Caco-2 (cell line): ENCODE data around the gene DNAJB13. TPM values are rescaled to one million over a fixed set of nuclear protein-coding genes. Genes with fewer than 3 reads are reported as not detected.

Experiments used
- BruUV-seq: library from RNA; stranded (reverse); fragments of 400-500 nt; replicated peaks from 2 replicates; lab custom pipeline; 2021; lab: Mats Ljungman, UMichigan
- CTCF ChIA-PET: fragments of 300-600 bp; sonication (Branson Sonifier 250); formaldehyde crosslinking; loops from one replicate; lab custom pipeline; 2022; ENCODE audit warnings: antibody characterized with exemption; lab: Charles Lee
- POLR2A ChIA-PET: fragments of 300-600 bp; sonication (Branson Sonifier 250); formaldehyde crosslinking; loops from one replicate; lab custom pipeline; 2022; ENCODE audit warnings: antibody characterized with exemption; lab: Charles Lee
- DNase-seq, 2 experiments: peaks; one replicate each; pipeline versions ENCODE4 v3.0.0 to v3.0.0-alpha.2; 2020 to 2022
- H3K27me3 ChIP-seq: replicated peaks from 2 replicates; pipeline ENCODE4 v1.6.0; 2011; ENCODE audit warnings: low read length; ENCODE audit not compliant: control insufficient read depth, insufficient read depth
- H3K36me3 ChIP-seq: 2 replicates; pipeline ENCODE4 v1.5.1; 2011; ENCODE audit warnings: low read length; ENCODE audit not compliant: control insufficient read depth, insufficient read depth
- H3K4me1 ChIP-seq: fragments of 250-450 bp; sonication (Bioruptor Pico); 2 replicates; pipeline ENCODE4 v1.5.1; 2020; ENCODE audit warnings: mild to moderate bottlenecking
- H3K4me3 ChIP-seq: 2 replicates; pipeline ENCODE4 v1.5.1; 2011; ENCODE audit warnings: low read depth, mild to moderate bottlenecking, control low read depth, low read length
- H3K9me3 ChIP-seq: fragments of 250-450 bp; sonication (Bioruptor Pico); 2 replicates; pipeline ENCODE4 v1.5.1; 2020; ENCODE audit warnings: mild to moderate bottlenecking, moderate library complexity
- H3K27ac Mint-ChIP-seq: one replicate; pipeline ENCODE4 v1.8.0; 2022; ENCODE audit warnings: mixed read lengths; ENCODE audit not compliant: unreplicated experiment
- H3K27me3 Mint-ChIP-seq: one replicate; pipeline ENCODE4 v1.8.0; 2022; ENCODE audit warnings: mixed read lengths; ENCODE audit not compliant: insufficient read depth, unreplicated experiment
- H3K36me3 Mint-ChIP-seq: one replicate; pipeline ENCODE4 v1.8.0; 2022; ENCODE audit warnings: mild to moderate bottlenecking, mixed read lengths; ENCODE audit not compliant: insufficient read depth, unreplicated experiment
- H3K4me1 Mint-ChIP-seq: one replicate; pipeline ENCODE4 v1.8.0; 2022; ENCODE audit warnings: low read depth, mixed read lengths; ENCODE audit not compliant: unreplicated experiment
- H3K4me3 Mint-ChIP-seq: one replicate; pipeline ENCODE4 v1.8.0; 2022; ENCODE audit warnings: mild to moderate bottlenecking, moderate library complexity, mixed read lengths; ENCODE audit not compliant: unreplicated experiment
- H3K9me3 Mint-ChIP-seq: one replicate; pipeline ENCODE4 v1.8.0; 2022; ENCODE audit warnings: mixed read lengths; ENCODE audit not compliant: unreplicated experiment
- CTCF ChIP-seq, 2 experiments: fragments of 200-600 bp in 1 of 2; IDR thresholded peaks; 1 replicate in 1 of 2; 2 replicates in 1 of 2; pipeline versions ENCODE4 v1.5.1 to v1.8.0; 2011 to 2022; ENCODE audit warnings: antibody characterized with exemption in 1 of 2, control low read depth in 1 of 2, inconsistent platforms in 1 of 2, low read depth in 1 of 2, low read length in 1 of 2, mild to moderate bottlenecking in 1 of 2, moderate library complexity in 1 of 2; ENCODE audit not compliant: insufficient read depth in 1 of 2, severe bottlenecking in 1 of 2, unreplicated experiment in 1 of 2
- intact Hi-C: fragments of 100-400 bp; cut with micrococcal nuclease; formaldehyde crosslinking; loops from one replicate; pipeline ENCODE4 v1.10.0; 2022; ENCODE audit not compliant: unreplicated experiment
- total RNA-seq: library from RNA; stranded (reverse); gene quantifications from 2 replicates; pipeline ENCODE4 v1.2.3, GENCODE V29; 2022

The DNAJB13 gene
- total RNA-seq, 1 experiment from 2014 or later, result 0.52 TPM

DNA sequence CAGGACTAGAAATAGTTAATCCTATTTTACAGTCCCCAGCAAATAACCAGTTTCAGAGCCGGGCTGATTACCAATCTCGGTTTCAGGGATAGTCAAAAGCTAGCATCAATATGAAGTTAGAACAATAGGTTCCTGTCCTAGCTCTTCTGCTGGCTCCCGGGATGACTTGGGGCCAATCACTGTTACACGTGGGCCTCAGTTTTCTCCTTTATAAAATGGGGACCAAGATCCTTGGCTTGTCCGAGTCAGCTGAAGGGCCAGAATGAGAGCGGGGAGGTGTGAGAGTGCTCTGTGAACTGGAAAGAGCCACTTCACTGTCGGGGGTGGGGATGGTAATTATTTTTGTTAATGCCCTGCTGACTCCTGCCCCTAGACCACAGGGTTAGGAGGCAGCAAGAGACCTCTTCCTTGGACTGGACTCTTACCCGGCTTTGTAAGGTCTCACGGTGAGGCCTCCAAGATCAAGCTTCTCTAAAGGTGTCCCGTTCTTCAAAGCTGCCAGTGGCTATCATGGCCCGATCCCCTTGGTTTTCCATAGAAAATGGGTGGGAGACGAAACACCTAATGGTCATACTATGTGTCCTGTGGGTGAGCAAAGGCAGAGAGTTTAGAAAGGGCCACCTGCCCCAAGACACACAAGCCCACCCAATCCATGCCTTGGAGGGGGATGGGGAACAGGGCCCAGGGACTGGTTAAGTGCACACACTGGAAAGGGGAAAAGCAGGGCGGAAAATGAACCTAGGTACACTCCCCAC lies 30.4 kb downstream of the DNAJB13 start:
- Histone ChIP-seq H3K4me1 (peaks cover 15% of the 10 kb centered on the region), H3K4me3 (peak overlapping the region; percentile 55), H3K9me3 (no peaks in the 10 kb centered on the region), H3K36me3 (peaks cover 21% of the 10 kb centered on the region), H3K27me3 (no peaks in the 10 kb centered on the region)
- Mint-ChIP-seq H3K9me3 (no peaks in the 10 kb centered on the region), H3K27me3 (no peaks in the 10 kb centered on the region), H3K4me3 (peak overlapping the region; percentile 91), H3K4me1 (peaks cover 7% of the 10 kb centered on the region), H3K27ac (peak overlapping the region; percentile 95), H3K36me3 (peaks cover 46% of the 10 kb centered on the region)
- intact Hi-C loops, result loop anchor here (10.0 kb wide), 1 partner anchor 334 kb away; the partner anchor contains the start of gene P4HA3
- DNase-seq, result peak in 1 of 2 experiments; percentile 35
- no TSS peak for BruUV-seq
- ChIA-PET CTCF (no interaction called here), POLR2A (interaction anchor here (3.4 kb wide), 1 partner anchor 190 kb away, joined by 42 read pairs; the partner anchor contains the start of genes C2CD3 and PPME1)
- no peak for TF ChIP-seq CTCF (IDR thresholded peaks at IDR 0.05; ENCODE audit: insufficient read depth in 1 of 2, low read depth in 1 of 2, low read length in 1 of 2, severe bottlenecking in 1 of 2, unreplicated experiment in 1 of 2)

- Mint-ChIP-seq H3K4me3 (peak within 1 kb of the TSS; percentile 91), H3K27me3 (no peaks in the 10 kb centered on the region), H3K27ac (peak within 1 kb of the TSS; percentile 95), H3K36me3 (peaks cover 36% of the 10 kb centered on the region), H3K9me3 (no peaks in the 10 kb centered on the region), H3K4me1 (peaks cover 7% of the 10 kb centered on the region)
- no peaks in the 10 kb centered on the region for H3K27me3 ChIP-seq
- ChIA-PET POLR2A (interaction anchor here (0.5 to 3.4 kb wide), 21 partner anchors 10 to 511 kb away, joined by 3 to 42 read pairs (median 4); partner anchors contain the start of genes C2CD3, LIPT2, MRPL48 and PPME1), CTCF (interaction anchor here (0.6 to 1.6 kb wide), 4 partner anchors 10 to 188 kb away, joined by 3 to 13 read pairs (median 3); partner anchors contain the start of genes C2CD3 and PPME1)
- intact Hi-C loops, result loop anchor here (1.0 to 10.0 kb wide), 5 partner anchors 18 to 332 kb away; partner anchors contain the start of gene P4HA3
- no TSS peak for BruUV-seq
- H3K36me3 ChIP-seq, result peaks cover 17% of the 10 kb centered on the region
- no peaks in the 10 kb centered on the region for H3K9me3 ChIP-seq
- no peak for TF ChIP-seq CTCF (IDR thresholded peaks at IDR 0.05; ENCODE audit: insufficient read depth in 1 of 2, low read depth in 1 of 2, low read length in 1 of 2, severe bottlenecking in 1 of 2, unreplicated experiment in 1 of 2)
- DNase-seq, result peak; percentile 95 to 96
- peaks cover 15% of the 10 kb centered on the region for H3K4me1 ChIP-seq
- H3K4me3 ChIP-seq, result peak within 1 kb of the TSS; percentile 55
Measured at GRCh38 chr11:73982595-73982989, 31.8 kb downstream of the DNAJB13 start, which contains the start of gene UCP2. Gene UCP2 (minus strand): TSS chr11:73982843. CDS start chr11:73978378, 4,465 bp downstream.
